GM20000 (cell line): ENCODE data around the gene GC.
A peak's percentile ranks its signal among the peaks of the same experiment; 100 is the strongest.

Experiments used
- DNase-seq: peaks from one replicate; pipeline ENCODE4 v3.0.0; 2012; ENCODE audit warnings: low spot score
- TF ChIP-seq, protein P1 (sequence below): IDR thresholded peaks from 2 replicates; pipeline ENCODE4 v1.5.1; 2012; ENCODE audit warnings: mild to moderate bottlenecking, control low read depth; ENCODE audit errors: extremely low read depth, missing control alignments

Gene GC

DNA sequence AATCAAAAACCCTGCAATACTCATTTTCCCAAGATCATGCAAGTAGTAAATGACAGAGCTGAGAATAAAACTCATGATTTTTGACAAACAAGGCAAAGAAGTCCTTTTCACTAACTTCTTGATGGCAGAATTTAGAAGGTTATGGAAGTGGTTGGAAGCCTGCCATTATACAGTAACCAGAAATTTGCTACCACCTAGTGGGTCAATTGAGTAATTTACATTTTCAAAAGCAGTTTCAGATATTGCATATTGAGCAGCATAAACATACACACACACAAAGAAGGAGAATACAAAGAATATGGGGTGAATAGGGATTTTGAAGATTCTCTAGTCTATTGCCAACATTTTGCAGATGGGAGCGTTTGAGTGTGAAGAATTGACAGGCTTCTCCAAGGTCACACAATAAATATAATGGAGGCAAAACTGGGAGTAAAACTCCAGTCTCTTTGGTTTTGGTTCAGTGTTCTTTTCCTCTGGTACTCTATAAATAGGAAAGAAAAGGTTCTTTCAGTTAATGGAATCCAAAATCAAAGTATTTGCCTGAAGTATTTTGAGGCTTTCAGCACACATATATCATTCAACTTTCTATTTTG, 70.2 kb downstream of the GC start:
- peak; percentile 13 for DNase-seq
- TF ChIP-seq, protein P1, sequence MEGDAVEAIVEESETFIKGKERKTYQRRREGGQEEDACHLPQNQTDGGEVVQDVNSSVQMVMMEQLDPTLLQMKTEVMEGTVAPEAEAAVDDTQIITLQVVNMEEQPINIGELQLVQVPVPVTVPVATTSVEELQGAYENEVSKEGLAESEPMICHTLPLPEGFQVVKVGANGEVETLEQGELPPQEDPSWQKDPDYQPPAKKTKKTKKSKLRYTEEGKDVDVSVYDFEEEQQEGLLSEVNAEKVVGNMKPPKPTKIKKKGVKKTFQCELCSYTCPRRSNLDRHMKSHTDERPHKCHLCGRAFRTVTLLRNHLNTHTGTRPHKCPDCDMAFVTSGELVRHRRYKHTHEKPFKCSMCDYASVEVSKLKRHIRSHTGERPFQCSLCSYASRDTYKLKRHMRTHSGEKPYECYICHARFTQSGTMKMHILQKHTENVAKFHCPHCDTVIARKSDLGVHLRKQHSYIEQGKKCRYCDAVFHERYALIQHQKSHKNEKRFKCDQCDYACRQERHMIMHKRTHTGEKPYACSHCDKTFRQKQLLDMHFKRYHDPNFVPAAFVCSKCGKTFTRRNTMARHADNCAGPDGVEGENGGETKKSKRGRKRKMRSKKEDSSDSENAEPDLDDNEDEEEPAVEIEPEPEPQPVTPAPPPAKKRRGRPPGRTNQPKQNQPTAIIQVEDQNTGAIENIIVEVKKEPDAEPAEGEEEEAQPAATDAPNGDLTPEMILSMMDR: no peak

DNA sequence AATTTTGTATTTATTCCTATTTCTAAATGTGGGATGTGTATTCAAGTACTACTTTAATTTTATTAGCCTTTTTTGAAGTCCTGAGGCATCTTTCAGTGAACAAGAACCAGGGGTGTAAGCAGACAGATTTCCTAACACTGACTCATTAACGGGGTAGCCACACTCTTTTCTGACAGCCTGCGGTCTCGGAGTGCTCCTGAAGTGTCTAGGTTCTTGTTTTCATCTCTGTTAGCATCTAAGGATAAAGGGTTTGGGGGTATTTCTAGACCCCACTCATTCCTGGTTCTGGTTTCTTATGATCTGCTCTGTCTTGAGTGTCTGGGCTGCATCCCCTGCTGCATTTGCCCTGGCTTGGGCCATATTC, 71.9 kb downstream of the GC start:
- TF ChIP-seq, protein P1: no peak

DNA sequence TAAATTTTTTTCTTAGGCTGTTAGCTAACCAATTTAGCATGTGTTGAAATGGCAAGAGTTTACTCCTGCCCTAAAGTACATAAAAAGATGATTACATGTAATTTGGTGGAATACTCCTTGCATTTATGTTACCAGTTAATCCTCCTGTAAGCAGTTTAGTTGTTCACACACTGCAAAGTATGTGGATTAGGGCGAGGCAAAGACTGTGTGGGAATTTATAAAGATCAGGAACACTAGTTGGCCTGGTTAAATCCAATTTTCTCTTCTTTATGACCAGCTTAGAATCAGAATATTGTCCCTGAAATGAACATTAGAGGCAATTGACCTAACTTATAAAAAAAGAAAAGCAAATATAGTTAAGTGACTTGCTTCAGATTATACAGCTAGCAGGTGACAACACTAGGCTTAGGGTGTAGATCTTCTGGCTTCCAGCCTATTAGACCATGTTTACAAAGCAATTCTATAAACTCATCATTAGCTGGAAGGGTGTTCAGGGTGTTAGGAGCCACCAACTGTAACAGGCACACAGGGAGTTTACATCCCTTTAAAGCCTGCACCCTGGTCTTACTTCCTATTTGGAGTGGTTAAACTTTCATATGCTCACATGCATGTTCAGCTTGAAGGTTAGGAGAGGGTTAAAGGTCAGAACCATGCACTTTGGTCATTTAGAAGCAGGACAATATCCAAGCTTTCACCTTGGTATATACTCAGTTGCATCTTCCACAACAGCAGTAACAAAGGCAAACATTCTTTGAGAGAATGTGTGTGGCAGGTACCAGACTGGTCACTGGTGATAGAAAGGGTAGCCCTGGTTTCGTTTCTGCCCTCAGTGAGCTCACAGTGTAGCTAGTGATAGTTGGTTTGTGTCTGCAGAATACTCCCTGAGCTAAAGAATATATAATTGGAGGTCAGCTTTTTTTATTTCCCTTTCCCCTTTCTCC, 72.6 kb downstream of the GC start:
- DNase-seq: no peak

More for the DNA sequence above, 71.9 kb downstream of the GC start:
- DNase-seq: no peak

DNA sequence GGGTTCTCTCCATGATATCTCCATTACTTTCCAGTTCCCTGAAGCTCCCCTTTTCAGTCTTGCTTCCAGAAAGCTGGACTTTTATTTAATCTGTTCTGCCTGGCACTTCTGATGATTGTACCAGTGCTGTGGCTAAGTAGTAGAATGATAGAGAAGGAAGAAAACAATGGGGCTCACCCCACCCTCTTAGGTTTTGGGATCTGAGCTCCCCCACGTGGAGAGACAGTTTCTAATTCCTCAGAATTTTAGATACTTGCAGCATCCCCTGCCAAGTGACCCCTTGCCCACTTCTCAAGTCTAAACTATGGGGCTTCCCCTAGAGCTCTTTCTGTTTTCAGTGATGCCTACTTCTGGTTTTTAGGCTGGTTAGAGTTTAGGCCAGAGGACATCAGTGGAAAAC, 73.9 kb downstream of the GC start:
- no peak for DNase-seq

More for the DNA sequence above, 72.6 kb downstream of the GC start:
- TF ChIP-seq, protein P1: no peak

DNA sequence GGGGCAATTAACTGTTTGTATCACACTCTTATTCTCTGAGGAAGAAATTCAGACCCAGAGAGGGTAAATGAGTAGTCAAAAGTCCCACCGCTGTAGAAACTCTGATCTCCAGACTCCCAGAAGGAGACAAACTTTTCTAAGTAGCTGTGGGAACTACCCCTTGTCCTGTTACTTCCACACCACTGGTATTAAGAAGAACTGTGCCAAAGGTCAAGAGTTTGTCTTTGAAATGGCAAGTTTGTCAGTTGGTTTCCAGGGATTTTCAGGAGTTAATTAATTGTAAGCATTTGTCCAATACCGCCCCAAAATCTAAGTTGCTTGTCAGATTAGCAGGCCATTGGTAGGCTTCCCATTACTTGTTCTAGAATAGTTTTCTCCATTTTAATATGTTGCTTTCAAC, 85.7 kb downstream of the GC start:
- TF ChIP-seq, protein P1: no peak
- no peak for DNase-seq

More for the DNA sequence above, 73.9 kb downstream of the GC start:
- TF ChIP-seq, protein P1: no peak

DNA sequence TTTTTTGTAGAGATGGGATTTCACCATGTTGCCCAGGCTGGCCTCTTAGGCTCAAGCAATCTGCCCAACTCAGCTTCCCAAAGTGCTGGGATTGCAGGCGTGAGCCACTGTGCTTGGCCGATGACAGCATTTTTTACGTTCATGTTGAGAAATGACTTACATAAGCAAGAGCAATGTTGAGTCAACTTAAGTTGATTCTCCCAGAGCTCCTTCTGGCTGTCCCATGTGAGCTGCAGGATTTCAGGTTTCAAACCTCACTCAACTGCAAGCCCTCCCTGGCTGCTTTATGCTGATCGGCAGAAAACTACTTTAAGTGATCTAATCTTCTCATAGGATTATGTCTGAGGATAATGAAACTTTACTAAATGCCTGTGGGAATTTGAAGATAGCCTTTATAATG, 86.8 kb downstream of the GC start:
- TF ChIP-seq, protein P1: no peak
- no peak for DNase-seq

DNA sequence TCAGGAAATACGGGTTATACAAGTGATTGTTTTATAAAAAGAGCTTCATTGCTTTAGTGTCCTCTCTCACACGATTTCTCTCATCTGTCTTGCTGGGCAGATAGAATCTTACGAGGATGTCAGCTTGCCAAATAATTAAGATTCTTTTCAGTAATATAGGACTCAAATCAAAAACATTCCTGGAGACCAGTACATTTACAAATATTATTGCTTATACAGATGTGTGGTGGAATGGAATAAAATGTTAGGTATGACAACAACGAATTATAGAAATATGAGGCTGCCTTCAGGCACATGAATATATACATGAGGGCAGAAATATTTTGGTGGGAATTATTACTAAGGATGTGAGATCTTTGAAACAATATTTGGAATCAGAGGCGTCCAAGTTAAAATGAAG, 88.9 kb downstream of the GC start:
- no peak for DNase-seq
- TF ChIP-seq, protein P1: no peak
